C4-2B (cell line): ENCODE results near the gene REN.

Source experiments
- H3K27ac ChIP-seq: fragments of 450-650 bp; 2 replicates; pipeline ENCODE4 v1.5.1; 2017
- CTCF ChIP-seq: fragments of 450-650 bp; conservative IDR thresholded peaks from 2 replicates; pipeline ENCODE4 v1.5.1; 2017; ENCODE audit warnings: mild to moderate bottlenecking
- ZFX ChIP-seq: fragments of 450-650 bp; IDR thresholded peaks from 2 replicates; pipeline ENCODE4 v1.6.1; 2017

Gene REN

DNA sequence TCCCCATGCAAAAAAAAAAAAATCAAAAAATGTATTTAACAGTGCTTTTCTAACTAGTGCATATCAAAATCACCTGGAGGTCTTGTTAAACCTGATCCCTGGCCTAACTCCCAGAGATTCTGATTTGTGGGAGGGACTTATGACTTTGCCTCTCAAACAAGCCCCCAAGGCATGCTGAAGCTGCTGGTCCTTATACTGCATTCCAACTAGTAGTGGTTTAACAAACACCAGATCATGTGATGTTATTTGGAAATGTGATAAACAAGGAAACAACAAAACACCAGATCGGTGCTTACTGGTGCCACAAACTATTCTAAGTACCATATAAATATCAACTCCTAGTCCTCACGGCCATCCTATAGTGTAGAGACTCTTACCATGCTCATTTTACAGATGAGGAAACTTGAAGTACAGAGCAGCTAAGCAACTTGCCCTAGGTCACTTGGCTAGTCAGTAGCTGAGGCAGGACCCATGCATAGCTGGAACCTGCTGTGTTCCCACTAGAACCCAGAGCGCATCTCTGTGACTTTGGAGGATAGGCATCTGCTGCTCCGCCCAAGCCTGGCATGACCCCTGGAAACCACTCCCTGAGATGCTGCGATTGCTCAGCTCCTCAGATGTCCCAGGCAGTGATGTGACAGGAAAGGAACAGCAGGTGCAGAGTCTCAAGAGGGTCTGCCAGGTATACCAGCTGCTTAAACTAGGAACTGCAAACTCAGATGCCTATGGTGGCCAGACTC lies 55.1 kb downstream of the REN start:
- no peak for TF ChIP-seq ZFX
- no peak for TF ChIP-seq CTCF
- H3K27ac ChIP-seq, result no peak overlapping the region

GRCh38 chr1:204108312-204109141 lies 57.6 kb downstream of the REN start:
- no peak for TF ChIP-seq ZFX
- no peak overlapping the region for H3K27ac ChIP-seq

- TF ChIP-seq ZFX (no peak), CTCF (no peak)
- no peak overlapping the region for H3K27ac ChIP-seq
These were observed 58.2 kb downstream of the REN start for GRCh38 chr1:204107892-204108291.

GRCh38 chr1:204106825-204107224 lies 59.3 kb downstream of the REN start:
- no peak overlapping the region for H3K27ac ChIP-seq
- TF ChIP-seq ZFX (no peak), CTCF (no peak)

DNA sequence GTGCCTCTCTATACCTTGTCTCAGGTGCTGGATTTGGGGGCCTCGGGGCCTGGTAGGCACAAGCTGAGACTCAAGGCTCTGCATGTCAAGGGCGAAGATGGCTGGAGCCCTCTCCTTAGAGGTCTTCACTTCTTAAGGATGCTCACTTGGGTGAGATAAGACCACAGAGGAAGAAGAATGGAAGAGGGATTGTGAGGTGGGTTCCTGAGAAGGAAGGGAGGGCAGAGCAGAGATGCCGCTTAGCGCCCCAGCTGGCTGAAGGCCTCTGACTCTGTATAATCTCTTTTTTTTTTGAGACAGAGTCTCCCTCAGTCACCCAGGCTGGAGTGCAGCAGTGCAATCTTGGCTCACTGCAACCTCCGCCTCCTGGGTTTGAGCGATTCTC lies 61.0 kb downstream of the REN start:
- TF ChIP-seq ZFX (no peak), CTCF (no peak)
- no peak overlapping the region for H3K27ac ChIP-seq
